OCI-M2 (cell line): Measurements from ENCODE around the gene MPND.

Experiments used
- DNase-seq: peaks from one replicate; lab custom pipeline; 2025; ENCODE audit not compliant: unreplicated experiment; lab: John Stamatoyannopoulos, UW

MPND gene

DNA sequence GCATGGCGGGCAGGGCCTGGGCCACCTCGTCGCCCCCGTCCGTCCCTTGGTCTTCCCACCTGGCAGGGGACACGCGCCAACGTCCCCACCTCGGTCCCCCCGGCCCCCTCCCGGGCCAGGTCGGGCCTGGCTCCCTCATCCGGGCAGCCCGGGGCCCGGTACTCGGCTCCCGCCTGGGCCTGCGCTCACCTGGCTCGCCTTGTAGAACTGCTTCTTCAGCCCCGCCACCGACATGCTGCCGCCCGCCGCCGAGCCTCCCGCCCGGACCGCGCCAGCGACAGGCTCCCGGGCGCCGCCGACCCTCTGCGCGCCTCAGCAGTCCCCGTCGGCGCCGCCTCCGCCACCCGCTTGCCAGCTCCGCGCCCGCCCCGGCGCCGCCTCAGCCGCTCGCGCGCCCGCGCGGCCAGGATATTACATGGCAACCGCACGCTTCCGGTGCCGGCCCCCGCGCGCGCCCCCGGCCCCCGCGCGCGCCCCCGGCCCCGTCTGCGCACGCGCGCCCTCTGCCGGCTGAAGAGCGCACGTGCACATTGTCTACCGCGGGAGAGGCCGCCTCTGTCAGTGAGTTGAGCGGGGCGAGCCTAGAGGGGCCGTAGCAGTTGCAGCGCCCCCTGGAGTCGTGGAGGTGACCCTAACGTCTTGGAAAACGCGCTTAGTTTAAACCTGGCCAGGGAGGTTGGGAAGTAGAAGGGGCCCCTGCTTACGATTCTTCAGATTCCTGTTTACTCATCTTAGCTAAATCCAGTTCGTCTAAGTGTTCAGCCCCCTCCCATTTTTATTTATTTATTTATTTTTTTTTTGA is 57.0 kb downstream of the MPND start, which contains the start of gene SH3GL1:
SH3GL1 (minus strand) TSS at position 413 of the 802 bp plus-strand sequence; CDS start at position 234, 179 bp downstream.
- DNase-seq = peak; percentile 47

DNA sequence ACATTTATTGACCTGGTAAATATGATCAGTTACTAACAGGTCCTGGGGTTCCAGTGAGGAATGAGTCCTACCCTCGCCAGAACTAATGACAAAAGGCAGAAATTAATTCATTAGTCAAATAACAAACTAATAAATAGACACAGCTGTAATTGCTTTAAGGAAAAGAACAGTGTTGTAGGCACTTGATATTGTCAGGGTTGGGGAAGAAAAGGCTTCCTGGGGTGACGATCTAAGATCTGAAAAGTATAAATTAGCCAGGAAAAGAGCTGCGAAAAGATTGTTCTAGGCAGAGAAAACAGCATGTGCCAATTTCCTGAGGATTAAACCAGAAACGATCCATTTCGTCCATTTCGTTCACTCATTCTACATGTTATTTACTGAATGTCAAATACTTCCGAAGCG is 58.4 kb downstream of the MPND start:
- no peak for DNase-seq

DNA sequence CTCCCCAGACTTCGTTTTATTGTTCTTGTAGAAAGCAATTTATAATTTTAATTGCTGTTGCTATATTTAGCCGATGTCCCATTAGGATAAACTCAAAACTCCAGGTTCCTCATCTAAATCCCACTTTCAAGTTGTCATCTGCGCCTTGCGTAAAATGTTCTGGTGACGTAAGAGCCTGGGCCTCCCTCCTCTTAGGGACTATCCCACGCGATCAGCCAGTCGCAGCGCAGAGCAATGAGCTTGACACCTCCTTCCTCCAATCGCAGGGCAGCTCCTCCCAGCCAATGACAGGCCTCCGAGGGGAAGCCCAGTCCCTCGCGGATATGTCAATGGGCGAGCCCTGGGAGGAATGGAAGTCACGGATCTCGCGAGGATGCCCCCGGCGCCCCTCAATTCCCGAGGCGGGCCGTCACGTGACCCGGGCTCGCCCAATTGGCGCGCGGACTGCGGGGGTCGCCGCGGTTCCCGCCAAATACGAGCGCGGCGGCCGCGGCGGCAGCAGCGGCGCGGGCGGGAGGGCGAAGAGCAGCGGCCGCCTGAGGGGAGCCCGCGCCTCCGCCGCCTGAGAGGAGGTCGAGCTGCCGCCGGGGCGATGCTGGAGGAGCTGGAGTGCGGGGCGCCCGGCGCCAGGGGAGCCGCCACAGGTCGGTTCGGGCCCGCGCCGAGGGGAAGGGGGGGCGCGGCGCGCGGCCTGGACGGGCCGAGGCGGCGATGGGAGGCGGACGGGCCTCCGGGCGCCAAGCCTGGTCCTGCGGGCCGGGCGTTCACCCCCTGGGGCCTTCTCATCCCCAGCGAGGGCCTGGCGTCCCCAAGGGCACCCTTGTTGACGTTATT is 59.0 kb downstream of the MPND start, which contains the start of gene CHAF1A:
CHAF1A (plus strand) TSS at position 470 of the 834 bp plus-strand sequence; CDS start at position 593, 123 bp downstream.
- peak; percentile 76 for DNase-seq

DNA sequence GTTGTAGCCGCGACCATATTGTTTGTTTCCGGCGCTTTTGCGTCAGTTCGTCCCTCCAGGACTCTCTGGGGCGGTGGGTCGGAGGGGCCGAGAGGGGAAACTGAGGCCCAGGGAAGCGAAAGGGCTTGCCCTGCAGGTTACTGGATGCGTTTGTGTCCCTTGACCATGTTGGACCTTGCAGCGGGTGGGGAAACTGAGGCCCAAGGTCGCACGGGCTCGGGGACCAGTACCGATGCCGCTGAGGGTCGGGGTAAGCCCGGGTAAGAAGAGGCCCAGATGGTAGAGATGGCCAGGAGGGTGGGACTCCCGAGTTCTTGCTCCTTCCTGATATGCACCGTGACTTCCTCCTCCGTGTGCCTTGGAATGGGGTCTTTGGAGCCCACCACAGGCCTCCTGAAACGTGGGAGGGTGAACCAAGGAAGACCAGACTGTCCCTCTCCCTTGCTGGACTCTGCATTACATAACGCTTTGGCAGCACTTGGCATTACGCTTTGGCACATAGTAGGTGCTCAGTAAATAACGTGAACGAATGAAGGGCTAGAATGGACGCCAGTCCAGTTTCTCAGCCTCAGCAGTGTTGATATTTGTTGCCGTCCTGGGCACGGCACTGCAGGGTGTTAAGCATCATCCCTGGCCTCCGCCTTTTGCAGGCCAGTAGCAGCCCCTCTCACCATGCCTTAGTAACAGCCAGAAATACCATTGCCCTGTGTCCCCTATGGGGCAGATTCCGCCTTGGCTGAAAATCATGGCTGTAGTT is 59.8 kb downstream of the MPND start:
- no peak for DNase-seq

DNA sequence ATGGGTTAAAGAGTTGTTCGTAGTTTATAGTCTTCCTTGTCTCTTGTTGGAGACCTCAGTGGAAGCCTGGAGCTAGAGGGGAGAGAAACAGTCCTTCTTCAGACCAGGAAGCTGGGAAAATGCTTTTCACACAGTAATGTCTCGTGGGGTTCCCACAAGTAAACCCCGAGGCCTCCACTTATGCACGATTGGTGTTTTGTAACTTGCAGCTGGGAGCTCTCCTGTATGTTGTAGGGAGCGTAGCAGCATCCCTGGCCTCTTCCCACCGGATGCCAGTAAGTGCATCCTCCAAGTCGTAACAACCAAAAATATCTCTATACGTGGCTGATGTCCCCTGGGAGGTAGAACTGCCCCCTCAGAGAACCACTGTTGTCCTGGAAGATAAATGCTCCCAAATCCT is 62.6 kb downstream of the MPND start:
- no peak for DNase-seq

DNA sequence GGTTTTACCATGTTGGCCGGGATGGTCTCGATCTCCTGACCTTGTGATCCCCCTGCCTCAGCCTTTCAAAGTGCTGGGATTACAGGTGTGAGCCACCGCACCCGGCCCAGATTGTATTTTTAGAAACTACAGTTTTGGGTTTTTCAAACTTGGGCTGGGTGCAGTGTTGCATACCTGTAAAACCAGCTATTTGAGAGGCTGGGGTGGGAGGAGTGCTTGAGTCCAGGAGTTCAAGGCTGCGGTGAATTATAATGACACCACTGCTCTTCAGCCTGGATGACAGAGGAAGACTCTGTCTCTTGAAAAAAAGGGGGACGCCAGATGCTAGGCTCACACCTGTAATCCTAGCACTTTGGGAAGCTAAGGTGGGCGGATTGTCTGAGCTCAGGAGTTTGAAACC is 63.3 kb downstream of the MPND start:
- no peak for DNase-seq

DNA sequence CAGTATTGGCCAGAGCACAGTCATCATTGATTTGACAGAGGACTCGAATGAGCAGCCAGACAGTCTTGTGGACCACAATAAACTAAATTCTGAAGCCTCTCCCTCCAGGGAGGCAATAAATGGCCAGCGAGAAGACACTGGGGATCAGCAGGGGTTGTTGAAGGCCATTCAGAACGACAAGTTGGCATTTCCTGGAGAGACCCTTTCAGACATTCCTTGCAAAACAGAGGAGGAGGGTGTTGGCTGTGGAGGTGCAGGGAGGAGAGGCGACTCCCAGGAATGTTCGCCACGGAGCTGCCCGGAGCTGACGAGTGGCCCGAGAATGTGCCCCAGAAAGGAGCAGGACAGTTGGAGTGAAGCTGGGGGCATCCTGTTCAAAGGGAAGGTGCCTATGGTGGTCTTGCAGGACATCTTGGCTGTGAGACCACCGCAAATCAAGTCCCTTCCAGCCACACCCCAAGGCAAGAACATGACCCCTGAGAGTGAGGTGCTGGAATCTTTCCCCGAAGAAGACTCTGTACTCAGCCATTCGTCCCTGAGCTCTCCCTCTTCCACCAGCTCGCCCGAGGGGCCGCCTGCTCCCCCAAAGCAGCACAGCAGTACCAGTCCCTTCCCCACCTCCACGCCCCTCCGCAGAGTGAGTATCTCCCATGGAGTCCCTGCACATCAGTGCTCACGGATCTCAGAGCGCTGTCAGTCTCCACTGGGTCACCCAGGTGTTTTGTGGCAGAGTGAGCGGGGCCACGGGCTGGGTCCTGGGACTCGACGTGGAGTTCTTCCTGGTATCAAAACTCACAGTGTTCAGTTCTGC is 66.0 kb downstream of the MPND start:
- DNase-seq = no peak
